ENCODE results near the gene MACROH2A1. TPM values are rescaled to one million over a fixed set of nuclear protein-coding genes. Genes with fewer than 3 reads are reported as not detected.

The MACROH2A1 gene
- total RNA-seq, 1 donor from 2014 or later, result 179 TPM

DNA sequence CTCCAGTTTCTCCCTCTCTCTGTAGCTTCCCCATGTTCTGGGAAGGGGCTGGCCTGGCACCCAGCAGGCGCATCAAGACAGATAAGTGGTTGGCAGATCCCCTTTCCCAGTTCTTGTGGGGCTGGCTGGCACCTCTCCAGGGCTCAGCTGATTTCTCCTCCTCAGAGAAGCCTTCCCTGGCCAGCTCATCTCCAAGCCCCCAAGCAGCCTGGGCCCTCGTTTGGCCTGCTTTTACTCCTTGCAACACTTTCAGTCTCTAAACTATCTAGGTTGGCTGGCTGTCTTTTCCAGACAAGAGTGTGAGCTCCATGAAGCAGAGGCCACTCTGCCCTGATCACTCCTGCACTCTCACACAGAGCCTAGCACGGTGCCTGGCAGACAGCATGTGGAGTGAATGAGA, 13.5 kb downstream of the MACROH2A1 start:
- Histone ChIP-seq H3K4me1 (peaks cover 29% of the 10 kb centered on the region), H3K27me3 (no peaks in the 10 kb centered on the region), H3K9me3 (no peaks in the 10 kb centered on the region), H3K4me3 (no peak overlapping the region), H3K27ac (peak overlapping the region; percentile 43), H3K36me3 (peaks cover 77% of the 10 kb centered on the region)
- no peak for ATAC-seq
- no peak for DNase-seq
- intact Hi-C loops (cut with DNase I), result no loop called here
- TF ChIP-seq, protein P1, sequence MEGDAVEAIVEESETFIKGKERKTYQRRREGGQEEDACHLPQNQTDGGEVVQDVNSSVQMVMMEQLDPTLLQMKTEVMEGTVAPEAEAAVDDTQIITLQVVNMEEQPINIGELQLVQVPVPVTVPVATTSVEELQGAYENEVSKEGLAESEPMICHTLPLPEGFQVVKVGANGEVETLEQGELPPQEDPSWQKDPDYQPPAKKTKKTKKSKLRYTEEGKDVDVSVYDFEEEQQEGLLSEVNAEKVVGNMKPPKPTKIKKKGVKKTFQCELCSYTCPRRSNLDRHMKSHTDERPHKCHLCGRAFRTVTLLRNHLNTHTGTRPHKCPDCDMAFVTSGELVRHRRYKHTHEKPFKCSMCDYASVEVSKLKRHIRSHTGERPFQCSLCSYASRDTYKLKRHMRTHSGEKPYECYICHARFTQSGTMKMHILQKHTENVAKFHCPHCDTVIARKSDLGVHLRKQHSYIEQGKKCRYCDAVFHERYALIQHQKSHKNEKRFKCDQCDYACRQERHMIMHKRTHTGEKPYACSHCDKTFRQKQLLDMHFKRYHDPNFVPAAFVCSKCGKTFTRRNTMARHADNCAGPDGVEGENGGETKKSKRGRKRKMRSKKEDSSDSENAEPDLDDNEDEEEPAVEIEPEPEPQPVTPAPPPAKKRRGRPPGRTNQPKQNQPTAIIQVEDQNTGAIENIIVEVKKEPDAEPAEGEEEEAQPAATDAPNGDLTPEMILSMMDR (IDR thresholded peaks at IDR 0.05), result no peak

DNA sequence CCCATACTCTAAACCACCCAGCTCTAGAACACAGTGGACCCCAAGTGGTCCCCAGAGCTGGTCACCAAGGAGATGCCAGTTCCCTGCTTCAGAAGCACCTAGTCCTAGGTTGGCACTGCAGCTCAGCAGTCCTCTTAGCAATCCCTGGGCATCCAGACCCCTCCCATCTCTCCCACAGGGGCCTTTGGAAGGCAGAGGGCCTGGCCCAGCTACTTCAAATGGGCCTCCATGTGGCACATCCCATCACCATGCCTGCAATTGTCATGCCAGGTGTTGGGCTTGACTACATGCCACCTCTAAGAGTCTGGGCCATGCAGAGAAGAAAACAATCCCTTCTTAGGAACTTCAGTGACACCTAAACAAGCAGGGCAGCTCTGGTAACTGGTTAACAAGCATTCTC, 14.1 kb downstream of the MACROH2A1 start:
- Histone ChIP-seq H3K9me3 (no peaks in the 10 kb centered on the region), H3K4me1 (peaks cover 26% of the 10 kb centered on the region), H3K36me3 (peaks cover 83% of the 10 kb centered on the region)

DNA sequence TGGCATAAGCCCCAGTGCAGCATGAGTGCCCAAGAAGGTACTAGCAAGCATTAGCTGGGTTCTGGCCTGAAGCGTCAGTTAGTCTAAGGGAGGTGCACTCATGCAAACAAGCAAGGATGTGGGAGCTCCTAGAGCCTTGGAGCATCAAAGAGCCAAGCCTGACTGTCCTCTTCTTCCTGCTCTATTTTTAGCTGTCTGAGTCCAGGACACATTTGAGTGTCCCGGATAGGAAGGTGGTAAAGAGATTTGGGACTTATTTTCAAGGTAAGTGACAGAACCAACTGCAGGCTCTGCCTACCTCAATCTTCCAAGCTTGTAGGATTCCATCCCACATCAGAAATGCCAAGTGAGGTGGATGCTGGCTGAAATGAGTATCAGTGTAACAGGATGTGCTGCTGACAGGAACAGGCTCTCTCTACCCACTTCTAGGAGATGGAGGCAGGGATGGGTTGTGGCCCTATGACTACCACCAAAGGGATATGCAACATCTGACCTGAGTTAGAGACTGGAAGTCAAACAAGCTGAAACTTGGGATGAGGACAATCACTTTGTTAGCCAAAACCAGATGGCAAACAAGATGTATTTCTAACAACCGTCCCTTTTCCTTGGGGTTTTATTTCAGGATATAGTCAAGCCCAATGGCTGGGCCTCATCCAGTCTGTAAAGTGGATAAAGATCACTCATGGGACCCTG, 15.1 kb downstream of the MACROH2A1 start:
- TF ChIP-seq, protein P1 (IDR thresholded peaks at IDR 0.05), result no peak
- intact Hi-C loops (cut with DNase I), result no loop called here
- DNase-seq (no peak), ATAC-seq (no peak)
- Histone ChIP-seq H3K4me1 (peaks cover 26% of the 10 kb centered on the region), H3K27me3 (no peaks in the 10 kb centered on the region), H3K9me3 (no peaks in the 10 kb centered on the region), H3K36me3 (peaks cover 90% of the 10 kb centered on the region), H3K4me3 (no peak overlapping the region), H3K27ac (no peak overlapping the region)

More for the DNA sequence above, 14.1 kb downstream of the MACROH2A1 start:
- intact Hi-C loops (cut with DNase I), result no loop called here
- TF ChIP-seq, protein P1 (IDR thresholded peaks at IDR 0.05), result no peak
- ATAC-seq (no peak), DNase-seq (no peak)
- Histone ChIP-seq H3K27ac (no peak overlapping the region), H3K4me3 (no peak overlapping the region), H3K27me3 (no peaks in the 10 kb centered on the region)

DNA sequence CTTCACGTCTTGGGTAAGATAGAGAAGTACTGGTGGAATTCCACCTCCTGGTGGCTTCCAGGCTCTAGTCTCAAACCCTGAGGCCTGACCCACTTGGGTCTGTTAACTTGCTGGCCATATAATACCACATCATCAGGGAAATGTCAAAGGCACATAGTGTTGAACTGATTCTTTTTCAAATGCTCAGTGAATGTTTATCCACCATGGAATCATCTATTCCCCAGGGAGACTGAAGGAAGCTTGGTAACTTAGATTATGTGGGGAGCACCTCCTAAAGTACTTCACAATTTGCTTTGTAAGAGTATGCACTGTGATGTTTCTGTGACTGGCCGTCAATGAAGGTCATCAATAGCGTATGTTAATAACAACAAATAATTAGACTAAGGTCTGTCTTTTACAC, 16.1 kb downstream of the MACROH2A1 start:
- TF ChIP-seq, protein P1 (IDR thresholded peaks at IDR 0.05), result no peak
- Histone ChIP-seq H3K27me3 (no peaks in the 10 kb centered on the region), H3K4me3 (no peak overlapping the region), H3K36me3 (peaks cover 90% of the 10 kb centered on the region), H3K27ac (no peak overlapping the region), H3K9me3 (no peaks in the 10 kb centered on the region), H3K4me1 (peaks cover 26% of the 10 kb centered on the region)
- ATAC-seq (no peak), DNase-seq (no peak)
- intact Hi-C loops (cut with DNase I), result no loop called here

DNA sequence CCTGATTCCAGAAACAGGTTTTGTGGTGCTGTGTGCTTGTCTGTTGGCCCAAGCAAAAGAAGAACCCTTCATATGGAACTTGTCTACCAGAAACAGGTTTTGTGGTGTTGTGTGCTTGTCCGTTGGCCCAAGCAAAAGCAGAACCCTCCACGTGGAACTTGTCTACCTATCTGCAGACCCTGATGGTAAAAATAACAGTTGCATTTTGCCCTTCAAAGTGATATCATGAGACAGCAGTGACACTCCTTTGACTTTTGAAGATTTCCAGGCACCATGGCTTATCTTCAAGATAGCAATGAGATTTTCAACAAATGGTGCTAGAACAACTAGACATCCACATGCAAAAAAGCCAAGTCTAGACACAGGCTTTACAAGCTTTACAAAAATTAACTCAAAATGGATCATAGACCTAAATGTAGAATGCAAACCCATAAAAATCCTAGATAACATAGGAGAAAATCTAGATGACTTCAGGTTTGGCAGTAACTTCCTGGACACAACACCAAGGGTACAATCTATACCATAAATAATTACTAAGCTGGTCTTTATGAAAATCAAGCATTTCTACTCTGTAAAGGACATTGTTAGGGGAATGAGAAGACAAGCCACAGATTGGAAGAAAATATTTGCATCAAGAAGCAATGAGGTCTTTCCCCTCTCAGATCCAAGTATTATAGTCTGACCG, 16.8 kb downstream of the MACROH2A1 start:
- ATAC-seq (no peak), DNase-seq (no peak)
- no peak overlapping the region for H3K4me3 ChIP-seq
- no peaks in the 10 kb centered on the region for H3K27me3 ChIP-seq
- no peaks in the 10 kb centered on the region for H3K9me3 ChIP-seq
- TF ChIP-seq, protein P1 (IDR thresholded peaks at IDR 0.05), result no peak
- intact Hi-C loops (cut with DNase I), result no loop called here
- peaks cover 91% of the 10 kb centered on the region for H3K36me3 ChIP-seq
- peaks cover 20% of the 10 kb centered on the region for H3K4me1 ChIP-seq
- H3K27ac ChIP-seq, result no peak overlapping the region
